Suppressor macrophage (primary cell): Measurements from ENCODE around the gene CALML5.

Experiments used
- DNase-seq, 4 experiments: peaks; one replicate each; pipeline ENCODE4 v3.0.0-alpha.2; 2020 to 2022

CALML5 gene

DNA sequence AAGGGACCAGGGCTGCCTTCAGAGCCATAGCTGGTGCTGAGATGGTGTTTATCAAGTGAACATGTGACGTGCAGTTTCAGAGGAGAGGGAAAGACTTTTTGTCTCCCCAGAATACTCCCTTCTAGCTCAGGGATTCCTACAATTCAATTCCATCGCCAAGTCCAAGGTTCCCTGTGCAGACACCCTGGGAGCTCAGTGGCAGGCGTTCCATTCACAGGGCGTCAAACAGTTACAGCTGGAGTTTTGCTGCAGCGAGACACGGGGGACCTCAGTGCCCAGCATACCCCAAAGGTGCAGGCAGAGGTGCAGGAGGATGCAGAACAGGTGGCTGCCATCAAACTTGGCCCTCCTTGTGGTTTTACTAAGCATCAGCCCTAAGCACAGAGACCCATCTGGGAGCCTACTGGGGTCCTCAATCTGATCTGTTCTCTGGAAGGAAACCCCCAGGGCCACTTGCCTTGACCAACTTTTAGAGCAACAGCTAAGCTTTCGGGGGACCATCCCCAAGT is 846 bp upstream of the CALML5 start:
- DNase-seq: no peak

GRCh38 chr10:5498791-5499492 is 428 bp downstream of the CALML5 start:
- no peak for DNase-seq

- no peak for DNase-seq
Observed at GRCh38 chr10:5497948-5498730, 1.2 kb downstream of the CALML5 start.

DNA sequence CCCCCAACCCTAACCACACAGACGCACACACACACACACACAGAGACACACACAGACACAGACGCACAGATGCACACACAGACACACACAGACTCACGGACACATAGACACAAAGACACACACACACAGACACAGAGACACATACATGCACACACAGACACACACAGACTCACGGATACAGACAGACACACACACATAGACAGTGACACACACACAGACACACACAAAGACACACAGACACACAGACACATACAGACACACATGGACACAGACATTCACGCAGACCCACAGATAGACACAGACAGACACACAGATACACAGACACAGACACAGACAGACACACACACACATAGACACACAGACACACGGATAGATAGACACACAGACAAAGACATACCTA is 2.1 kb downstream of the CALML5 start:
- no peak for DNase-seq

- DNase-seq: no peak
Observed at GRCh38 chr10:5496261-5497250, 2.8 kb downstream of the CALML5 start.

- DNase-seq: no peak
Observed at GRCh38 chr10:5494611-5495010, 4.8 kb downstream of the CALML5 start.

GRCh38 chr10:5493691-5494090 is 5.7 kb downstream of the CALML5 start:
- no peak for DNase-seq

GRCh38 chr10:5492929-5493576 is 6.3 kb downstream of the CALML5 start:
- no peak for DNase-seq

- DNase-seq: no peak
Observed at GRCh38 chr10:5492322-5492855, 7.0 kb downstream of the CALML5 start.

- no peak for DNase-seq
Observed at GRCh38 chr10:5491477-5491876, 7.9 kb downstream of the CALML5 start.

GRCh38 chr10:5490698-5491464 is 8.5 kb downstream of the CALML5 start:
- no peak for DNase-seq

DNA sequence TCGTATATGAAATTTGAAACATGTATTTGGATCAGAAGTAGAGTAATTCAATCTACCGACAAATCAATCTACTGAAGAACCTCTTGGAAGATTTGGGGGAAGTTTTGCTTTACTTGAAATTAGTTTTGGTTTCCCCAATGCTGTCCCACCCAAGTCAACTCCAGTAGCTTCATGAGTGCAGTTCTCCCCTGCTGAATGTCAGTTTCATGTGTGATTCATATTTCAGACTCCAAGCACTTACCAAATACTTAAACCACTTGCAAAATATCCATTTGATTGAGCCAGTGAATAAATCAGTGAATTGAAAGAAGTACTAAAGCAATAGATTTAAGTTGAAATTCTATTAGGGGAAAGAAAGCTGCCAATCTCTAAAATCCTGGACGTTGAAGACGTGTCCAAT is 9.3 kb downstream of the CALML5 start:
- no peak for DNase-seq

GRCh38 chr10:5488272-5489161 is 10.9 kb downstream of the CALML5 start:
- DNase-seq: no peak

GRCh38 chr10:5486853-5487235 is 12.5 kb downstream of the CALML5 start:
- no peak for DNase-seq

DNA sequence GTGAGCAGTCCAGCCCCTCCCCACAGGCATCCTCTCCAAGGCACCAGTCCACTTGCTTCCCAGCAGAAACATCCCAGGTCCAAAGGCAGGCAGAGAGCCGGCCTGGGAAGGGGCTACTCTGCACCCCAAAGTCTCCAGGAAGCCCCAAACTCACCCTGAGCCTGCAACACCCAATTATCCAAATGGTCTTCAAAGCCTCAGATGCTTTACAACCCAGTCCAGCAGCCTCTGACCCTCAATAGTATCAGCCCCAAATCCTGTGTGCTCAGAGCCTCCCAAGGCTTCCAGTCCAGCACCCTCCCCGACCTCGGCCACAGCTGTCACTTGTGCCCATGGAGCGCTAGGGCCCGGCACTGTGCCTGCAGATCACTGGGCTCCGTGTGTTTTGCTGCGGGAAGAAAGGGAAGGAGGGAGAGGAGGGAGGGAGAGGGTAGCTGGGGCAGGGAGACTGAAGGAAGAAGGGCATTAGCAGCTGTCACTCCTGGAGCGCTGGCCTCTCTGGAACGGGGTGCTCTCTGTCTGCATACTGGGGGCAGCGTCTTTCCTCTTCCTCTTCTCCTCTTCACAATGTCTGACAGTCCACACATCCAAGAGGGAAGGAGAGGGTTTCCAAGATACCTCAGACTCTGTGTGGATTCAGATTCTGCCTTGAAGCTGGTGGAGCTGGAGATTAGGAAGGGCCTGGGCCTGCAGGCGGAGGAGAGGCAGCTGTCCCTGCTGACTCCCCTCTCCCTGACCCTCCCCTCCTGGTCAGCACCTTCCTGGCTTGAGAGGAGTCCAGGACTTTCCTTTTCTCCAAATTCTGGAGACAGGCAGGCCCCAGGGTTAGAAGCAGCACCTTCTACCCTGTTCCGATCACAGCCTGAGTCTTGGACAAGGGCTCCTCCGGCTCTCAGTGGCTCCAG is 13.2 kb downstream of the CALML5 start:
- no peak for DNase-seq

GRCh38 chr10:5485290-5485689 is 14.1 kb downstream of the CALML5 start:
- DNase-seq: no peak

GRCh38 chr10:5484205-5484604 is 15.2 kb downstream of the CALML5 start:
- DNase-seq: no peak

GRCh38 chr10:5482016-5482415 is 17.4 kb downstream of the CALML5 start:
- no peak for DNase-seq

DNA sequence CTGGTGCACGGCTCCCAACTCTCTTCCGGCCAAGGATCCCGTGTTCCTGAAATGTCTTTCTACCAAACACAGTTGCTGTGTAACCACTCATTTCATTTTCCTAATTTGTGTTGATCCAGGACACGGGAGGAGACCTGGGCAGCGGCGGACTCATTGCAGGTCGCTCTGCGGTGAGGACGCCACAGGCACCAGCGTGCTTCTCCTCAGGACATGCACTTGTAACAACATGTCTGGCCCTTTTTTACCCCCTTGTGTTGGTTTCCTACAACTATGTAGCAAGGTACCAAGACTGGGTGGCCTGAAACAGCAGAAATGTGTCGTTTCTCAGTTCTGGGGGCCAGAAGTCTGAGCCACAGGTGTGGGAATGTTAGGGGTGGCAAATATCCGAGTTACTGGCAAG is 18.2 kb downstream of the CALML5 start:
- no peak for DNase-seq
